Right ventricle myocardium superior (tissue), 1 donor: Measurements from ENCODE around the gene HTRA2. TPM values are rescaled to one million over a fixed set of nuclear protein-coding genes. Genes with fewer than 3 reads are reported as not detected.

ENCODE experiments used
- ATAC-seq: fragments of 200-7000 bp; cut with Tn5 transposase; one replicate; pipeline ENCODE4 v1.9.1; 2020; ENCODE audit warnings: mild to moderate bottlenecking; ENCODE audit not compliant: poor library complexity
- DNase-seq: peaks from one replicate; pipeline ENCODE4 v3.0.0-alpha.2; 2020
- intact Hi-C: fragments of 100-400 bp; cut with DNase I; formaldehyde crosslinking; loops from one replicate; pipeline ENCODE4 v1.11.2; 2022
- total RNA-seq: library from RNA; stranded (reverse); fragmentation: NEBNext Ultra II Directional; extraction: Animal tissue kit (Norgen Biotek cat#: 25700); gene quantifications from one replicate; pipeline ENCODE4 v1.2.1, GENCODE V29; 2021
- donor health status: DM: no; HTN: yes; CAD: no; lungs with severe emphysema.

The HTRA2 gene
- total RNA-seq, 1 donor from 2014 or later: 28.5 TPM

DNA sequence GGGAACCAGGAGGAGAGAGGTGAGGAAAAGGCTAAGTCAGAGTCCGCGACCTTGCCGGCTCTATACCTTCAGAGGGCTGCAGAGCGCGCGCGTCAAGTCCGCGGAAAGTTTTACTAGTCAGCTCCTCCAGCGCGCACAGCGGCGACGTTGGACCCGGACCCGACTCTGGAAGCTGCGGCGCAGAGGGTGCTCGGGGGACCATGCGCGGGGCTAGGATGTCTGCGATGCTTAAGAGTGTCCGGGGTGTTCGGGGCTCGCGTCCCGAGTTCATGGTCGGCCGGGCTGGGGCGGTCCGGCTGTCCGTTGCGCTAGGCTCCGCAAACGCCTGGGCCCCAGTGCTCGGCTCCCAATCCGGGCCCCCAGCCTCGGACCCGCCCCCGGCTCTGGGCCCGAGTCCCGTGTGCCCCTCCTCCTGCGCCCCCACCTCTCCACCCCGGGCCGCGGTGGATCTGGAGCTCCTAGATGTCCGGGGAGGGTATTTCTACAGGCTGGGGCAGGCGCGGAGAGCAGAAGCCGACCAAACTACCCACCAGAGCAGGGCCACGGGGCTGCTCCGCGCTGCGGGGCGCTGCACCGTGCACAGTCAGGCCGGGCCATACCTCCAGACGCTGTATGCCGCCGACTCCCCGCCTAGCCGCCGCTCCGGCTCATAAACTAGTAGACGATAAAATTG is 30.3 kb upstream of the HTRA2 start, which contains the start of gene LBX2:
Gene LBX2 (minus strand): TSS at position 337 of the 673 bp plus-strand sequence. CDS start 66 bp downstream, at position 271.
- ATAC-seq: no peak
- no peak for DNase-seq
- intact Hi-C loops: no loop called here

DNA sequence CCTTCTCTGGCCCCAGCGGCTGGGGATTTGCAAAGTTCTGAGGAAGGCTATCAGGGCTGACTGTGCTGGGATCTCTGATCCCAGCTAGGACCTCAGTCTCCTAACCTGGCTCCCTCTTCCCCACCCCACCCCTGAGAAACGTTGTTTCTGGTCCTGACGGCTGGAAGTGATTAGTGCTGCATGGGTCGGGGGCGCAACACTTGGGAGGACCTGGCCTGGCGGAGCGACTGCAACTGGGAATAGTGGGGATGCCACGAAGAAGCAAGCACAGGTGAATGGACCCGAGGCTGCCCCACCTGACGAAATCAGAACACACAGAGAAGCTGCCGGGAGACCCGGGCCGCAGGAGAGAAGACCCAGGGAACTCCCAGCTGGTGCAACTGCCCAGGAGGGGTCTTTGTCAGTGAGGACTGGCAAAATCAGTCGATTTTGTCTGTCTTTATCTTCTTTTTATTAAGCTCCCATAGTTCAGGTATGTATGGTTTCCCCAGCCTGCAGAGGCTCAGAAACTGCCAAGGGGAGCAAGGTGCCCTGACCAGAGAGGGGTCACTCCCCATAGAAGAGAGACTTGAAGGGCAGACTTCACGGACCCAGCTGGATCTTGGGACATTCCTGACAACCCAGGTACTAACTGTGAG is 29.7 kb upstream of the HTRA2 start:
- ATAC-seq (no peak), DNase-seq (no peak)
- intact Hi-C loops: loop anchor here (2.0 kb wide), 1 partner anchor 15 kb away; no protein-coding TSS in a partner anchor

DNA sequence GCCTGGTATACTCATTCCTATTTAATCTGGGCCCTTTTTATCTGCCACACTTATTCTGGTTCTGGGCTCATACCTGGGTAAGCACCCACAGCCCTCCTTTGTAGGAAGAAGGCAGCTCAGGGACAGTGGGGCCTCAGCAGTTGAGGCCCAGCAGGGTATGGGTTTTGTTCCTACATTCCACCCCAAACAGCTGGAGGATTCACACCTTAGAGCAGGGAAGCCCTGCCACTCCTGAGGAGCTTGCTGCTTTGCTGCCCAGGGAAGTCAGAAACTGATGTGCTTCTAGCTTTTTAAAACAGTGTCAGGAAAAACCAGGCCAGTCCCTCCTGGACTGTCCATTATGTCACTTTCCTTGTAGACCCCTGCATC is 29.2 kb upstream of the HTRA2 start:
- no peak for DNase-seq
- intact Hi-C loops: loop anchor here (2.0 kb wide), 1 partner anchor 16 kb away; no protein-coding TSS in a partner anchor
- no peak for ATAC-seq

DNA sequence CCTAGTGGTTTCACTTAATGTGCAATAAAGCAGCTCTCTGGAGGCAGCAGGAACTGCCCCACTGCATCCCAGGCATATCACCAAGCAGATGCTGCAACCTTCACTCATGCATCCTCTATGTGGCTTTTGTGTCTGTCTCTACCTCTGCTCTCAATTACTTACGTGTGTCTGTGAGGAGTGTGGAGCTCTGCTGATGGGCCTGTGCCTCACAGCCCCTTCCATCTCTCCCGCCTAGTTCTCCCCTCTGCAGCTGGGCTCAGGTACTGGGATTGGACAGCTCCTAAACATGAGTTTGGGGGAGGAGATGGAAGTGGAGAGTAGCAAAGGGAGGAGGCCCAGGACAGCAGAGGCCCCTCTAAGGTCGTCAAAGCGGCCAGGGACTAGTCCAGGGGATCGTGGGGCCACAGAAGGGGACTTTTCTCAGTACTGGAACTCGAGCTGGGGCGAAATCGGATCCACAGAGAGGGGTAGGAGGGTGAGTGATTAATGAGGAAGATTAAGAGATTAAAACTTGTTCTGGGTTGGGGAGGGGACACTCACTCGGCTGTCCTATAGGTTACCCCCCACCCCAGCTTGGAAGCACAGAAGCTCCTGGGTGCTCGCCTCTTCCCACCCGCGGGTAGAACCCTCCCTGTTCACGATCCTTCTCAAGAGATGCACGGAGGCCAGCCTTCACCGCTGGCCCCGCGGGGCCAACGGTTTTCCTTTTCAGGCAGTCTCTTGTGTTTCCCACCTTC is 28.2 kb upstream of the HTRA2 start:
- DNase-seq (no peak), ATAC-seq (no peak)
- intact Hi-C loops: loop anchor here (2.0 kb wide), 1 partner anchor 17 kb away; no protein-coding TSS in a partner anchor

DNA sequence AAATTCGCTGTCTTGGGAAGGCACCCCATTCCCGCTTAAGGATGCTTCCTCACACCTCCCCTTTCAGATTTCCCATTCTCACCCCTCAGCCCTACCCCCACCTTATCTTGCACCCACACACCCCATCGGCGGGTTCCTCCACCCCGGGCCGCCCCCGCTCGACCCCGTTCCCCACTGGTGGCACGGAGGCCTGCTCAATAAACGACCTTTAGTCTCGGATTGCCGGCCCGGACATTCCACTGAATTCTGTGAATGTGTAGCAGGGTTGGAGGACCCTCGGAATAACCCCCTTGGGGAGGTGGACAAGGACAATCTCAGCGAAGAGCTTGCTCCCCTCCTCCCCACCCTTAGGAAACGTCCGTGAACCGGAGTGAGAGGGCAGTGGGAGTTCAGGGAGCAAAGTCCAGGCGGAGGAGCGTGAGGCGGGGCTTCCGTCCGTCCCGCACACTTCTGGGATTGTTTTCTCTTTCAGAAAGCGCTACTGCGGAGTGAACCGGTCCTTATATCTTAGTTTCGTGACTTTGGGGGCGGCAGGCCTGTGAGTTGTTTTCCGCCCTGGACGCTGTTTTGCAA is 27.5 kb upstream of the HTRA2 start:
- intact Hi-C loops: no loop called here
- ATAC-seq (peak; percentile 9), DNase-seq (no peak)

DNA sequence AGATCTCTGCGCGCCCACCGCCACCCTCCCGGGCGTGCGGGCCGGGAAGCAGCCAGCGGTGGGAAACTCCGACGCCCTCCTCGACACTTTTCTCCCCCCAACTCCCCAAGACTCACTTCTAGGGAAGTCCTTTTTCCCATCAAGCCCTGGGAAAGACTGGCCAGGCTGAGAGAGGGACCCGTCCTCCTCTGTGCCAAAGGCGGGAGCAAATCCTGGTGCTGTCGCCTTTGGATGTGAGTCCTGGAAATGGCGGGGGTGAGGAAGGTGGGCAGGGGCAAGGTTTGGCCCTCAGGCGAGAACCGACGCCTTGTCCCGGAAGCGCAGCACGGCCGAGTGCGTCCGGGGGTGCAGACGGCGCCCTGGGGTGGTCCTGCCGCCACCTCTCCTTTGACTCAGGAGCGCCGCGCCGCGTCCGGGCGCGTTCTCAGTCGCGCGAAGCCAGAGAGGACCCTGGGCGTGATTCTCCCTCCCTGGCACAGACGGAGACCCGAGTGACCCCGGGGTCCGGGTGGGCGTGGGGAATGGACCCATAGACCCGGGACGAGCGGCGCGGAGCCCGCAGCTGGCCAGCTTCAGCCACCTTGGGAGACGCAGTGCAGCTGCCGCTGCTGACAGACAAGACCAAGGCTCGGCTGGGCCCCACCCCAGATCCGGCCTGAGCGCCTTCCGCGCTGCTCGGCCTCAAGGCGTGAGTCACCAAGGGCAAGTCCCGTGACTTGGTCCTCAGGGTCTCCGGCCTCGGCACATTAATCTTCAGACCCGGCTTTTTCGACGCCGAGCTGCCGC is 26.8 kb upstream of the HTRA2 start:
- intact Hi-C loops: no loop called here
- peak; percentile 91 for DNase-seq
- ATAC-seq: peak; percentile 70

DNA sequence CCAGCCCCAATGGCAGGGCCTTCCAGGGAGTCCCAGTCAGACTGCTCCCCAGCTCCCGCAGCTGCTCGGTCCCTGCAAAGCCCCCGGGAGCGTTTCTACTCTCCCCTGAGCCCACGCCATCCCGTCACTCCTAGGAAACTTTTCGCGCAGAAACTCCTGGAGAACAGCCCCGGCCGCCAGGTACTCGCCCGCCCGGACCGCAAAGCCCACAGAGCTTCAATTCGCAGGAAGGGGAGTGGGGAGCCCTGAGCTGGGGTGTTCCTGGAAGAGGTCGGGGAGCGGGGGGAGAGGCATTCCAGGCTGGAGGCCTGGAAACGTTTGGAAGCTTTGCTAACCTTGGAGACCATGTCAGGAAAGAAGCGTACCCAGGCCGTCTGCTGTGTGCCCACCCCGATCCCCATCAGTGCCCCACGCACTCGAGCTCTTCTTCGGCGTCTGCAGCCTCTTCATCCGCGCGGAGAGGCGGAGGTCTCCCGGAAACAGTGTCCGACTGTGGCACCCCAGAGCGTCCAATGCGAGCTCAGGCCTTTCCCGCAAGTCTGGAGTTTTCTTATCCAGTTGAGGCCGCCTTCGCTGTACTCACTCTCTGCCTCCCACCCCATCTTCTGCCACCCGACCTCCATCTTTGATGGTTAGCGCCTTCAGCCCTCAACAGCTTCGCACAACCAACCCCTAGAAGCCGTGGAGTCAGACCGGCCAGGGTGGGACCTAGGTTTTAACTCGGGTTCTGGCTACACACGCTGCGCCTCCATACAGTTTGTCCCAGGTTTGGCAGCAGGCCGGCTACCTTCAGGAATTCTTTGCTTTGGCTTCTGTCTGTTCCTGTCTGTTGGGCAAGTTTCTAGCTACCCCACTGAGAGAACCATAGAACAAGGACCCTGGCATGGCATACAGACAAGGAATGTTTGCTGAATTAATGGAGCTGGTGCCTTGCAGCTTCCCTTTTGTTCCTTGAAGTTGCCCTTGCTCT is 25.9 kb upstream of the HTRA2 start:
- DNase-seq: no peak
- no peak for ATAC-seq
- intact Hi-C loops: no loop called here

DNA sequence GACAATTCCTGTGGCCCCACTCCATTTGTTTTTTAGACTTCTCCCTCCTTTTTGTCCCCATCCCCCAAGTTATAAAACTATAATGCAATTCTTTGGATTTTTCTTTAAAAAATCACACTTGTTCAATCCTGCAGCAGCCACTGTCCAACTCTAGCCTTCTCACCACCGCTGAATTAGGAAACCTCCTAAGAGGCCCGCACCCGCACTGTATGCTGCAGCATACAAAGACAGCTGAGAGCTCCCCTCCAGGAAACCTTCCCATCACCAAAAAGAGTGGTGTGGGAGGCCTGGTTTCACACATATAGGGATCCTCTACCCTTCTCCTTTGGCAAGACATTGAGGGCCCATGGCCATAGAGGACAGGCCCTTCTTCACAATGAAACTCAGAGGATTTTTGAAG is 25.1 kb upstream of the HTRA2 start:
- intact Hi-C loops: no loop called here
- ATAC-seq (no peak), DNase-seq (no peak)

DNA sequence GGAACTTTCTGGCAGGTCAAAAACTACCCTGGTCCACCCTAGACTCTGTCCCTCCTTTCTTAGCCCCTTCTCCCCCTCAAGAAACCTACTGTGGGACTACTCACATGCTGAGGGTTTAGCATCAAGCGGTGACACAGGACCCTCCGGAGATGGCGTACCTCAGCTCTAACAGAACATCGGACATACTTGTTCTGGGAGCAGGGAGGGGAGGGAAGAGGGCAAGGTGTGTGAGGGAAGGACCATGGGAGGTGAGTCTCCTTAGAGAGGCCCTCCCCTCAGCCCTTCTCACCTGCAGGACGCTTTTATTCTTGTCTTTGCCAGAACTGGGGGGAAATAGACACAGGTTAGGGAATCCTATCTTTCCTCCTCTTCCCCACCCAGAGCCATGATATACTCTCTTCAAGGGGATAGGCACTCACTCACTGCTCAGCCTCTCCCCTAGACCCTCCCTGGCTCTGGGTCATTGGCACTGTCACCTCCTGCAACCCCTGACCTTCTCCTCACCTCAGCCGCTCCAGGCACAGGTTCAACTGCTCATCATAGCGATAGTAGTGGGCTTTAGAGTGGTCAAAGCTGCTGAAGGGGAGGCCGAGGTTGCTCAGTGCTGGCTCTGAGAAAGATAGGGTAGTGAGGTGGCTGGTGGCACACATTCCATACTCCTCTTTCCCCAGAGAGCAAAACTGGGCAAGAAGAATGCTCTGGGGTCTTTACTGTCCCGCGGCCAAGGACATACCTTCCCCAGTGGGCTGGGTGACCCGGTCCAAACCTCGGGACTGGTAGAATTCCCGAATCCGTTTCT is 24.1 kb upstream of the HTRA2 start:
- intact Hi-C loops: no loop called here
- DNase-seq (no peak), ATAC-seq (no peak)

DNA sequence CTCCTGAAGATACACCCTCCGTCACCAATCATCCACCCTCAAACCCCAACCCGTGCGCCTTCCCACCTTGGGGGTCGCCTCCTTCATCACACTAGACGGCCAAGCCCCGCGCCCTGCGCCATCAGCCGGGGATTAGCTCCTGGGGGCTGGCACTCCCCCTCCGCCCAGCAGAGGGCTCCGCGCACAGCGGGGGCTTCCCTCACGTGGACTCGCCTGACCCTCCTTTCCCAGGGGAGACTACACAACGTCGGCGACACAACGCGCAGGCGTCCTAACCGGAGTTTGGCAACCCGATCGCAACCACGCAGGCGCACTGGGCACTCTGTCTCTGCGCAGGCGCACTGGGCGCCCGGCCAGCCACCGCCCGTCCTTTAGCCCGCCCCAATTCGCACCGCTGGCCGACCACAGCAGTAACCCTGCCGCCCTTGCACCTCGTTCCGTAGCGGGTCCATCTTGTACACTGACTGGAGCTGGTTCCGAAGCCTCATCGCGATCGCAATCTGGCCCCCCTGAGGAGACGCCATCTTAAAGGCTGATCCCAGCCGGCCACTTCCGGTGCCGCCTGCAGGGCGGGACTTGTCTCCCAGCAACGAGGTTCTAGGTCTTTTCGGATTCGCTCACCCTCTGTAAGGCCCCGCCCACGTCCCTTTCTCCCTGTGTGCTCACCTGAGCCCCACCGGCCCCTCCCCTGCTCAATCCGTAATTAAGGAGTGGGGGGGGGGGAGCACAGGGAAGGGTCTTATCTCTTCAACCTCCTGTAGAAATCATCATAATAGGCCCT is 22.4 kb upstream of the HTRA2 start, which contains the start of gene PCGF1:
Gene PCGF1 (minus strand): TSS at position 551 of the 781 bp plus-strand sequence. CDS start 27 bp downstream, at position 524.
- DNase-seq (peak; percentile 100), ATAC-seq (peak; percentile 97)
- intact Hi-C loops: no loop called here

DNA sequence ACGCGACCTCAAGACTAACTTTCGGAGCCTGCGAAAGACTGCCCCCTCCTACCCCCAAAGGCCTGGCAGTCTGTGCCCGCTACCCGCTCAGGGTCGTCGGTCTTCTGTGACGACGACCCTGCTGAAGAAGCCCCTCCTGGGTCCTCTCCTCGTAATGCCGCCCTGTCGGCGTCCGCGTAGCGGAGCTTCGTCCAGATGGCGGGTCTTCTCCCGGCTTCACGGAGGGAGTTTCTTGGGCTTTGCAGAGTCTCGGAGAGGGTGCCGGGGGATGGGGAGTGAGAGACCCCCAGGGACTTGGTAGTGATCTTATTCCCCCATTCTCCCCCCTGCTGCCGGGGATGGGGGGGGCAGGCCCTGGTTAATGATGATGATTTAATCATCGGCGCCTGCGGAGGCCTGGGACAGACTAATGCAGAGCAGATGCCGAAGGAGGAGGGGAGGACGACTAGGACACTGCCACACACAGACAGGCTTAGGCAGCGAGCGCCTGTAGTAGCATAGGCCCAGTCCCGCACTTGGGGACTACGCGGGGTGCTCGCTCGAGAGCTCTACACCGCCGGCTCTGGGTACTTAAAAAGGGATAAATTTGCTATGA is 21.7 kb upstream of the HTRA2 start:
- ATAC-seq: no peak

DNA sequence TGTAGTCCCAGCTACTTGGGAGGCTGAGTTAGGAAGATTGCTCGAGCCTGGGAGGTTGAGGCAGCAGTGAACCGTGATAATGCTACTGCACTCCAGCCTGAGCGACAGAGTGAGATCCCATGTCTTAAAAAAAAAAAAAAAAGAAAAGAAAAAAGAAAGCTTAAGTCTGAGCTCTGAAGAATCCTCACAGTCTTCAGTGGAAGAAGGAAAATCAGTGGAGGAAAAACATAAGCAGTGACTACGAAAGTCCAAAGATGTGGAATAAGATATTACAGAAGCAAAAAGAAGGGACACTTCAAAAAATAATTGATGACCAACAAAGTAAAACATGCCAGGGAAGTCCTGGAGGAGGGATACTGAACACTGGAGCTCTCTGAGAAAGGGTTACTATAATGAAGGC is 19.5 kb upstream of the HTRA2 start:
- DNase-seq (no peak), ATAC-seq (no peak)
- intact Hi-C loops: no loop called here

More for the DNA sequence above, 21.7 kb upstream of the HTRA2 start:
- no peak for DNase-seq
- intact Hi-C loops: no loop called here

DNA sequence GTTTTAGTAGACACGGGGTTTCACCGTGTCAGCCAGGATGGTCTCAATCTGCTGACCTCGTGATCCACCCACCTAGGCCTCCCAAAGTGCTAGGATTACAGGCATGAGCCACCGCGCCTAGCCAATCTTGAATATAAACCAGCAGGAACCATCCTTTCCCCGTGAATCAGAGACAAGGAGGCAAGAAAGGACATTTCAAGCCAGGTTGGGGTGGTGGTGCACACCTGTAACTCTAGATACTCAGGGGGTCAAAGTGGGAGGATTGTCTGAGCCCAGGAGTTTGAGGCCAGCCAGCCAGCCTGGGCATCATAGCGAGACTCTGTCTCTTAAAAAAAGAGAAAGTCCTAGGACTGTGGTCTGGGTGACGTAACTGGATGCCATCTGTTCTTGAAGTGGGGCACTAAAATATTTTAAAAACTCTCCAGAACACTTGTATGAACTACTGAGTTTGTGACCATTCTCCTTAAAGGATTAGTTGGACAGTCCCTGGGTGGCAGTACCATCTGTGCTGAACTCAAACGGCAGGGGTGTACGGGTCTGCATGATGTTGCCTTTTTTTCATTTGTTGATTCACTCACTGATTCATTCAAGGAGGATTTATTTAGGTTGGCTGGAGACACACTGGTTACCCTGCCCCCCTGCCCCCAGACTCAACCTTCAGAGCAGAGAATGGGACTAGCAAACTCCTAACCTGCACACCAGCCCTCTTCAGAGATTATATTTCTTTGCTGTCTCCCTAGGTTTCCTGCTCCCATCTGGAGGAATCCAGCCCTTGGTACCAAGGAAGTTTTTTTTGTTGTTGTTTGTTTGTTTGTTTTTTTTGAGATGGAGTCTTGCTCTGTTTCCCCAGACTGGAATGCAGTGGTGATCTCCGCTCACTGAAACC is 18.4 kb upstream of the HTRA2 start:
- DNase-seq (no peak), ATAC-seq (no peak)
- intact Hi-C loops: no loop called here

DNA sequence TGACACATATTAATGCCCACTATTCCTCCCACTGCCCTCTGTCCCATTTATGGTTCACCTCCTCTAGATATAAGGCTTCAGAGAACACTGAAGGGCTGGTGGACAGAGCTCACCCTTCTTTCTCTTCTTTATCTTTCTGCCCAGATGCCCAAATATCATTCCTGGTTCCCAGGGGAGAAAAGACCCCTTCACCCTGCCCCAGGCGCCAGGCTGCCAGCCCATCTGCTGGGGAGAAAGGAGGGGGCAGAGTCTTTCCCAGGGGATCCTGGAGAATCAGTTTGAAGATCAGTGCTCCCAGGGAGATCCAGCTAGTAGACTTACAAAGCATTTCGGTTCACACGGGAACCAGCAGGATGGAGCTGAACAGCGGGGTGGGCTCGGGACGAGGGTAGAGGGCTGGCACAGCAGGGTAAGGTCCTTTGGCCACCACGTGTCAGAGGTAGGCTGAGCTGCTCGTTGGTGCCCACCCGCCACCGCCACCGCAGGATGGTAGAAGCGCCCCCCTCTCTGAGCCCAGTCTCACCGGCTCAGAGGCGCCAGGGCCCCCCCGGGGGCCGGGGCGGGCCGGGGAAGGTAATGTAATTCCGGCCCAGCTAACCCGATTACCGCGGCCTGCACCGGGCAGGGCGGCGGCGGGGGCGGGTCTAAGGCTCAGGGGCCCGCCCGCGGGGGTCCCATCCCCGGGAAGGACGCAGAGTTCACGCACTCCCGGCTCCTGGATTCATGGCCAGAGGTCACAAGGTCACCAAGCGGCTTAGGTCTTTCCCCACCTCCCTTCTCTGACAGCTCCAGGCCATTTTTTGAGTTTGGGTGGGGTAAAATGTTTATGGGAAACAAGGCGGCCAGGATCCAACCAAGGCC is 16.8 kb upstream of the HTRA2 start:
- ATAC-seq: no peak
- intact Hi-C loops: no loop called here
- no peak for DNase-seq
